Suprapubic skin (tissue), 4 donors: ENCODE measurements around the gene SNUPN.

ENCODE experiments used
- CTCF ChIP-seq, 2 donors: fragments of 200-600 bp in 1 of 2; fragments of 450-650 bp in 1 of 2; sonication (generic) in 1 of 2; IDR thresholded peaks; one replicate each; pipeline ENCODE4 v1.5.1; 2016 to 2019; ENCODE audit warnings: antibody characterized with exemption in 2 of 2, mild to moderate bottlenecking in 1 of 2, moderate library complexity in 1 of 2
- EP300 ChIP-seq: sonication (generic); formaldehyde crosslinking; IDR thresholded peaks from one replicate; pipeline ENCODE4 v1.6.1; 2017; ENCODE audit warnings: antibody characterized with exemption
- POLR2AphosphoS5 ChIP-seq, 3 donors: sonication (generic); formaldehyde crosslinking; IDR thresholded peaks; one replicate each; pipeline ENCODE4 v1.6.1; 2017; ENCODE audit warnings: antibody characterized with exemption in 3 of 3

GRCh38 chr15:75589071-75589470 lies 36.5 kb downstream of the SNUPN start:
- TF ChIP-seq POLR2AphosphoS5 (IDR thresholded peaks at IDR 0.05) (no peak), CTCF (IDR thresholded peaks at IDR 0.05) (no peak), EP300 (no peak)
